Measurements from ENCODE around the gene KIF5A.
A peak's percentile ranks its signal among the peaks of the same experiment; 100 is the strongest.

DNA sequence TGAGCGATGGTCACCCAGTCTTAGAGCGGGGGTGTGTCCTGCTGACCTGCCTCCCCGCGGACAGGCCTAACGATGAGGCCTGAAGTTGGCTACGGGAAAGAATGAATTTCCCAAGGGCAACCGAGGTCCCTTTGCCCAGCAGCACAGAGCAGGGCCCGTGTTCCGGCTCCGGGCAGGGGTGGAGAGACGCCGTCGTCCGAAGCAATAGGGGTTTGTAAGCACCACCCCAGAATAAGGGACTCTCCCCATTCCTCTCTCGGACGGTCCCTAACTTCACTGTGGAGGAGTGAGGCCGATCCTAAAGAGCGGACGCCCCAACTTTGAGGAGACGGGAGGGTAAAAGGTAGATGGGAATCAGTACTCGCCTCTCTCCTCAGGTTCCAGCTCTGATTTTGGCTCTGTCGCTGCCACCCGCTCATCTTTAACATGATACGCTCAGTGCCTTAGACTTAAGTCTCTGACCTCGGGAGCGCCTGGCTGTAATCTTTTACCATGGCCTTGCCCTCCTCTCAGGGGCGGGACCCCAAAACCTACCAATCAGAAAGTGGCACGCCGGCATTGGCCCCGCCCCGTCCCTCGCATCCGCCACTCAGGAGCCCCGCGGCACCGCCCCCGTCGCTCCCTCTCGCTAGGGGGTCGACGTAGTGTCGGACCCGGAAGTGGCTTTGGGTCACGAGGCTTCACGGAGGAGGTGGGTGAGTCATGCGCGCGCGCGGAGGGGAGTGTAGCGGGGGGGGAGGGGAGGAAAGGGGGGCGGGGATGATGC is 29.6 kb upstream of the KIF5A start, which contains the start of gene DDIT3:
- TF ChIP-seq POLR2A (IDR thresholded peaks at IDR 0.05; ENCODE audit: low read depth, low read length), result peak; percentile 99
- TF ChIP-seq POLR2AphosphoS5 (IDR thresholded peaks at IDR 0.05; ENCODE audit: low read depth, low read length), result peak; percentile 99
- TF ChIP-seq TAF1 (IDR thresholded peaks at IDR 0.05; ENCODE audit: borderline replicate concordance, low read depth, low read length), result peak; percentile 94

All from GM12892 (cell line).